Activated T-cell treated with anti-CD3 and anti-CD28 coated beads, Interleukin-2, amount 50 U/mL, for 1 hour (primary cell): Measurements from ENCODE around the gene TFCP2L1.
"Not testable (repeated sequence)": the region's sequence is repeated elsewhere in the genome, so short reads cannot be mapped to it uniquely, and the experiment has no call there.

ENCODE experiments used
- DNase-seq: peaks from one replicate; pipeline ENCODE4 v3.0.0-alpha.2; 2020

Gene TFCP2L1

GRCh38 chr2:121295911-121296650, 11.1 kb upstream of the TFCP2L1 start:
- no peak for DNase-seq

- no peak for DNase-seq
These were observed 10.2 kb upstream of the TFCP2L1 start for GRCh38 chr2:121294881-121295840.

GRCh38 chr2:121293450-121294325, 8.7 kb upstream of the TFCP2L1 start:
- no peak for DNase-seq

GRCh38 chr2:121291251-121291580, 6.2 kb upstream of the TFCP2L1 start:
- DNase-seq, result no peak

- no peak for DNase-seq
These were observed 4.3 kb upstream of the TFCP2L1 start for GRCh38 chr2:121289271-121289670.

- DNase-seq, result no peak
These were observed 3.6 kb upstream of the TFCP2L1 start for GRCh38 chr2:121288454-121289231.

GRCh38 chr2:121287956-121288355, 3.0 kb upstream of the TFCP2L1 start:
- DNase-seq, result no peak

- no peak for DNase-seq
These were observed 2.3 kb upstream of the TFCP2L1 start for GRCh38 chr2:121287146-121287798.

GRCh38 chr2:121286506-121286905, 1.5 kb upstream of the TFCP2L1 start:
- no peak for DNase-seq

GRCh38 chr2:121285926-121286325, 924 bp upstream of the TFCP2L1 start:
- DNase-seq, result no peak

- DNase-seq, result no peak
These were observed 1.1 kb downstream of the TFCP2L1 start for GRCh38 chr2:121283670-121284462.

GRCh38 chr2:121282800-121283385, 2.1 kb downstream of the TFCP2L1 start:
- DNase-seq, result no peak

- DNase-seq, result no peak
These were observed 3.3 kb downstream of the TFCP2L1 start for GRCh38 chr2:121281694-121282093.

GRCh38 chr2:121281107-121281506, 3.9 kb downstream of the TFCP2L1 start:
- DNase-seq, result no peak

- DNase-seq, result no peak
These were observed 5.4 kb downstream of the TFCP2L1 start for GRCh38 chr2:121279476-121280220.

GRCh38 chr2:121276341-121276740, 8.7 kb downstream of the TFCP2L1 start:
- no peak for DNase-seq

- no peak for DNase-seq
These were observed 11.9 kb downstream of the TFCP2L1 start for GRCh38 chr2:121273116-121273515.

- no peak for DNase-seq
These were observed 12.4 kb downstream of the TFCP2L1 start for GRCh38 chr2:121272596-121272995.

GRCh38 chr2:121269436-121269835, 15.6 kb downstream of the TFCP2L1 start:
- not testable (repeated sequence) for DNase-seq
